Endothelial cell (in vitro differentiated cells): ENCODE data around the gene NMNAT3. TPM values are rescaled to one million over a fixed set of nuclear protein-coding genes. Genes with fewer than 3 reads are reported as not detected.

ENCODE experiments used
- DNase-seq: peaks from one replicate; pipeline ENCODE4 v3.0.0; 2021; ENCODE audit warnings: low spot score
- H3K27ac Mint-ChIP-seq: one replicate; pipeline ENCODE4 v1.8.0; 2021; ENCODE audit warnings: mixed read lengths, inconsistent platforms; ENCODE audit not compliant: unreplicated experiment
- H3K27me3 Mint-ChIP-seq: one replicate; pipeline ENCODE4 v1.8.0; 2021; ENCODE audit warnings: mild to moderate bottlenecking, moderate library complexity, mixed read lengths, inconsistent platforms; ENCODE audit not compliant: unreplicated experiment
- H3K36me3 Mint-ChIP-seq: one replicate; pipeline ENCODE4 v1.8.0; 2021; ENCODE audit warnings: mild to moderate bottlenecking, low read depth, mixed read lengths, inconsistent platforms; ENCODE audit not compliant: unreplicated experiment
- H3K4me1 Mint-ChIP-seq: one replicate; pipeline ENCODE4 v1.8.0; 2021; ENCODE audit warnings: mild to moderate bottlenecking, mixed read lengths, inconsistent platforms; ENCODE audit not compliant: unreplicated experiment
- H3K4me3 Mint-ChIP-seq: one replicate; pipeline ENCODE4 v1.8.0; 2021; ENCODE audit warnings: mild to moderate bottlenecking, mixed read lengths, inconsistent platforms; ENCODE audit not compliant: unreplicated experiment
- H3K9me3 Mint-ChIP-seq: one replicate; pipeline ENCODE4 v1.8.0; 2021; ENCODE audit warnings: mixed read lengths, inconsistent platforms; ENCODE audit not compliant: unreplicated experiment
- CTCF ChIP-seq: fragments of 200-600 bp; sonication (generic); IDR thresholded peaks from one replicate; pipeline ENCODE4 v1.5.0; 2021; ENCODE audit warnings: antibody characterized with exemption; ENCODE audit not compliant: unreplicated experiment
- total RNA-seq: library from RNA; stranded (reverse); fragmentation: NEBNext Ultra II Directional; extraction: Animal tissue kit (Norgen Biotek cat#: 25700); gene quantifications from one replicate; pipeline ENCODE4 v1.2.1, GENCODE V29; 2021; ENCODE audit not compliant: unreplicated experiment

Gene NMNAT3
- total RNA-seq, 1 donor from 2014 or later = 0.62 TPM

- no peak for DNase-seq
- H3K36me3 Mint-ChIP-seq = peaks cover 16% of the 10 kb centered on the region
Observed at GRCh38 chr3:139534992-139535879, 142.5 kb downstream of the NMNAT3 start.

GRCh38 chr3:139534455-139534812, 143.3 kb downstream of the NMNAT3 start:
- Mint-ChIP-seq H3K27ac (peak overlapping the region; percentile 26), H3K4me3 (no peak overlapping the region), H3K36me3 (peaks cover 17% of the 10 kb centered on the region), H3K9me3 (no peaks in the 10 kb centered on the region), H3K4me1 (peaks cover 51% of the 10 kb centered on the region), H3K27me3 (peaks cover 6% of the 10 kb centered on the region)
- DNase-seq = no peak
- no peak for TF ChIP-seq CTCF

More at GRCh38 chr3:139534992-139535879, 142.5 kb downstream of the NMNAT3 start:
- no peaks in the 10 kb centered on the region for H3K9me3 Mint-ChIP-seq
- H3K4me3 Mint-ChIP-seq = no peak overlapping the region
- H3K27ac Mint-ChIP-seq = peak overlapping the region; percentile 14
- peaks cover 6% of the 10 kb centered on the region for H3K27me3 Mint-ChIP-seq
- no peak for TF ChIP-seq CTCF
- H3K4me1 Mint-ChIP-seq = peaks cover 51% of the 10 kb centered on the region

GRCh38 chr3:139533781-139534454, 143.9 kb downstream of the NMNAT3 start:
- Mint-ChIP-seq H3K9me3 (no peaks in the 10 kb centered on the region), H3K27me3 (peaks cover 6% of the 10 kb centered on the region), H3K4me3 (no peak overlapping the region), H3K36me3 (peaks cover 18% of the 10 kb centered on the region), H3K27ac (peak overlapping the region; percentile 26), H3K4me1 (peaks cover 49% of the 10 kb centered on the region)
- DNase-seq = no peak
- no peak for TF ChIP-seq CTCF

- H3K36me3 Mint-ChIP-seq = peaks cover 9% of the 10 kb centered on the region
- H3K27me3 Mint-ChIP-seq = no peaks in the 10 kb centered on the region
- H3K9me3 Mint-ChIP-seq = no peaks in the 10 kb centered on the region
- TF ChIP-seq CTCF = no peak
- no peak for DNase-seq
- H3K4me3 Mint-ChIP-seq = no peak overlapping the region
- H3K4me1 Mint-ChIP-seq = peaks cover 42% of the 10 kb centered on the region
- H3K27ac Mint-ChIP-seq = no peak overlapping the region
Observed at GRCh38 chr3:139532976-139533375, 144.8 kb downstream of the NMNAT3 start.

- no peak for TF ChIP-seq CTCF
- no peaks in the 10 kb centered on the region for H3K9me3 Mint-ChIP-seq
- no peak for DNase-seq
- no peak overlapping the region for H3K27ac Mint-ChIP-seq
- H3K4me1 Mint-ChIP-seq = peaks cover 37% of the 10 kb centered on the region
- H3K36me3 Mint-ChIP-seq = peaks cover 8% of the 10 kb centered on the region
- no peaks in the 10 kb centered on the region for H3K27me3 Mint-ChIP-seq
- H3K4me3 Mint-ChIP-seq = no peak overlapping the region
Observed at GRCh38 chr3:139530717-139531116, 147.1 kb downstream of the NMNAT3 start.
